Measurements from ENCODE around the gene LUZP2.

- TF ChIP-seq CTCF (IDR thresholded peaks at IDR 0.05; ENCODE audit: low read length) (no peak), EZH2 (IDR thresholded peaks at IDR 0.05; ENCODE audit: borderline replicate concordance, low read length) (no peak)
These were observed 207.9 kb downstream of the LUZP2 start for GRCh38 chr11:24704716-24705115.
